Fibroblast of mammary gland (primary cell): Measurements from ENCODE around the gene ACSF2.

ENCODE experiments used
- DNase-seq: peaks from one replicate; pipeline ENCODE4 v3.0.0-alpha.2; 2010; ENCODE audit warnings: low read depth
- H3K4me3 ChIP-seq: 2 replicates; pipeline ENCODE4 v1.5.1; 2011; ENCODE audit warnings: low read depth, mild to moderate bottlenecking, low read length, moderate library complexity; ENCODE audit not compliant: control insufficient read depth
- TF ChIP-seq, protein P1 (sequence below): conservative IDR thresholded peaks from 2 replicates; pipeline ENCODE4 v1.5.1; 2011; ENCODE audit warnings: low read depth, low read length, inconsistent platforms; ENCODE audit not compliant: control insufficient read depth, insufficient read depth

Gene ACSF2, protein sequence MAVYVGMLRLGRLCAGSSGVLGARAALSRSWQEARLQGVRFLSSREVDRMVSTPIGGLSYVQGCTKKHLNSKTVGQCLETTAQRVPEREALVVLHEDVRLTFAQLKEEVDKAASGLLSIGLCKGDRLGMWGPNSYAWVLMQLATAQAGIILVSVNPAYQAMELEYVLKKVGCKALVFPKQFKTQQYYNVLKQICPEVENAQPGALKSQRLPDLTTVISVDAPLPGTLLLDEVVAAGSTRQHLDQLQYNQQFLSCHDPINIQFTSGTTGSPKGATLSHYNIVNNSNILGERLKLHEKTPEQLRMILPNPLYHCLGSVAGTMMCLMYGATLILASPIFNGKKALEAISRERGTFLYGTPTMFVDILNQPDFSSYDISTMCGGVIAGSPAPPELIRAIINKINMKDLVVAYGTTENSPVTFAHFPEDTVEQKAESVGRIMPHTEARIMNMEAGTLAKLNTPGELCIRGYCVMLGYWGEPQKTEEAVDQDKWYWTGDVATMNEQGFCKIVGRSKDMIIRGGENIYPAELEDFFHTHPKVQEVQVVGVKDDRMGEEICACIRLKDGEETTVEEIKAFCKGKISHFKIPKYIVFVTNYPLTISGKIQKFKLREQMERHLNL

DNA sequence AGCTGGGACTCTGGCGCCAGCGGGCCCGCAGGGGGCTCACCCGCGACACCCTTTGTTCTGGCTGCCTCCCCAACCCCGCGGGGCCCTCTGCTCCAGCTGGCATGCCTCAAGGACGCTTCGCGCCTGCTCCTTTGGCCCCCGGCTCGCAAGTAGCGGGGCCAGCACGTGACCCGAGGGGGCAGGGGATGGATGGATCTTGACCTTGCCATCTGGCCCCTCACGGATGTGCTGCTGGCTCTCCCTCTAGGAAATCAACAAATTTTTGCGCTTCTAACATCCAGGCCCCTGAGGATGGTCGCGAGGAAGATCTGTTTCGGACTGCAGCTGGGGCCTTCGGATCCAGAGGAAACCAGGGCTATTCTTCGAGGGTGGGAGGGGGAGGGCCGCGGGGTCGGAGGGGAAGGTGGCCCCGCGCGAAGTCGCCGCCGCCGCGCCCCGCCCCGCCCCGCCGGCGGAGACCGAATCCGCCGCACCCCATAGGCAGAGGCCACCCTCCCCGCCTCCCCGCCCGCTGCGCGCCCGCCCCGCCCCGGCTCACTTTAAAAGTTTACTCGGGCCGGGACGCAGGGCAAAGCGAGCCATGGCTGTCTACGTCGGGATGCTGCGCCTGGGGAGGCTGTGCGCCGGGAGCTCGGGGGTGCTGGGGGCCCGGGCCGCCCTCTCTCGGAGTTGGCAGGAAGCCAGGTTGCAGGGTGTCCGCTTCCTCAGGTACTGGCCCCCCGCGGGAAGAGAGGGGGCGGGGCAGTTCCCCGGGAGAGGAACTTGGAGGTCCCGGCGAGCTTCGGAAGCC, at the start of gene ACSF2:
Gene ACSF2, plus strand, starts transcription at position 537 of the 790 bp plus-strand sequence. Its CDS starts 44 bp downstream, at position 581.
- DNase-seq = peak; percentile 23
- peak within 1 kb of the TSS; percentile 68 for H3K4me3 ChIP-seq
- TF ChIP-seq, protein P1, sequence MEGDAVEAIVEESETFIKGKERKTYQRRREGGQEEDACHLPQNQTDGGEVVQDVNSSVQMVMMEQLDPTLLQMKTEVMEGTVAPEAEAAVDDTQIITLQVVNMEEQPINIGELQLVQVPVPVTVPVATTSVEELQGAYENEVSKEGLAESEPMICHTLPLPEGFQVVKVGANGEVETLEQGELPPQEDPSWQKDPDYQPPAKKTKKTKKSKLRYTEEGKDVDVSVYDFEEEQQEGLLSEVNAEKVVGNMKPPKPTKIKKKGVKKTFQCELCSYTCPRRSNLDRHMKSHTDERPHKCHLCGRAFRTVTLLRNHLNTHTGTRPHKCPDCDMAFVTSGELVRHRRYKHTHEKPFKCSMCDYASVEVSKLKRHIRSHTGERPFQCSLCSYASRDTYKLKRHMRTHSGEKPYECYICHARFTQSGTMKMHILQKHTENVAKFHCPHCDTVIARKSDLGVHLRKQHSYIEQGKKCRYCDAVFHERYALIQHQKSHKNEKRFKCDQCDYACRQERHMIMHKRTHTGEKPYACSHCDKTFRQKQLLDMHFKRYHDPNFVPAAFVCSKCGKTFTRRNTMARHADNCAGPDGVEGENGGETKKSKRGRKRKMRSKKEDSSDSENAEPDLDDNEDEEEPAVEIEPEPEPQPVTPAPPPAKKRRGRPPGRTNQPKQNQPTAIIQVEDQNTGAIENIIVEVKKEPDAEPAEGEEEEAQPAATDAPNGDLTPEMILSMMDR = no peak

DNA sequence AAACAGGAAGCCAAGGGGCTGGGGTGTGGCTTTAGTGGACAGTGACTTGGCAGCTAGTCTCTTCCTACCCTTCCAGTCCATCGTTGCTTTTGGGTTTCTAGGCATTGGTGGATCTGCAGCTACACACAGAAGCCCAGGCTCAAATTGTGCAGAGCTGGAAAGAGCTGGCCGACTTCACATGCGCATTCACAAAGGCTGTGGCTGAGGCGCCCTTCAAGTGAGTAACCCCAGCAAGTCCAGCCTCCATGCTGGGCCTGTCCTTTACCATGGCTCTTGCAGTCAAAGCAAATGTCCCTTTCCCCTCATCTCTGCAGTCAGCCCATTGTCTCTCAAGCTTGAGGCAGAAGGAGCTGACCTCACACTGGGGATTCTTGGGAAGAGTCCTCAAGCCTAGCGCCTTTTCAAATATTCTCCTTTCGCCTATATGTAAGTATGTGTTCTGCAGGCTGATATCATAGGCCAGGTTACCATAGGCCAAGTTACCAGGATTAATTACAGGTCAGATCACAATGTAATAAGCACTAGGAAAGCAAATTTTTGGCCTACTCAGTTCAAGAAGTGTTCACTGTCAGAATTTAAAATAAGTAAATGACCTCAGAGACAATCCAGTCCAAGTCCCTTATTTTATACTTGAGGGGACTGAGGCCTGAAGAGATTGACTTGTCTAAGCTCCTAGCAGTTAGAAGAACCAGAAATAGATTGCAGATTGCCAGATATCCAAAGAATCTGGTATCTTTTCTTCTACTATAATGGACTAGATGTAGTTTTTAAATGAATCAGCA, 46.5 kb upstream of the ACSF2 start:
- H3K4me3 ChIP-seq = no peak overlapping the region
- no peak for DNase-seq

DNA sequence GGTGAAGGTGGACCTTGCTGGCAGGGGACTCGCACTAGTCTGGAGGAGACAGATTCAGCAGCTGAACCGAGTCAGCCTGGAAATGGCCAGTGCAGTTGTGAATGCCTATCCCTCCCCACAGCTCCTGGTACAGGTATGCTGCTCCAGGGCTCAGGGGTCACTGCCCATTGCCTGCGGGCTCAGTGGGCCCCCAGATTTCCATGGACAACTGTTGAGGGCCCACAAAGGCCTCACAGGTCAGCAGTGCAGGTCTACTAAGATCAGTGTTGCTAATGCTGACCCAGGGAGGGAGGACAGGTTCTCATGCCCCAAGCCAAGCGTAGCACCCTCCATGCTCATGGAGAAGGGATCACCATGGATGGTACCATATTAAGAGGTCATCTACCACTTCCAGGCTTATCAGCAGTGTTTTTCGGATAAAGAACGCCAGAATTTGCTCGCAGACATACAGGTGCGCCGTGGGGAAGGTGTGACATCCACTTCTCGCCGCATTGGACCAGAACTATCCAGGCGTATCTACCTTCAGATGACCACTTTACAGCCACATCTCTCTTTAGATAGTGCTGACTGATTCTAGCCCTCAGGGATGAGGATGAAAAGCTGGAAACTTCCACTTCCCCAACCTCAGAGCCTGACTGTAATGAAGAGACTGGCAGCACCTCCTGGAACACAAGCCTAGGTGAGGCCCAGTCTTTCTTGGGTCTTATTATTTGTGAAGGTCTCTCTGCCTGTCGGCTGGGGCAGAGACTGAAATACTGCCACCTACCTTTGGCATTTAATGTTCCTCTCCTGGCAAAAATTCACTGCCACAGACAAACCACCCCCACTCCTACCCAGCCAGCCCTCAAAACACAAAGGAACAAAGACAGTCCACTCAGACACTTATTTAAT, 45.4 kb upstream of the ACSF2 start:
- DNase-seq = no peak
- TF ChIP-seq, protein P1 = peak; percentile 23
- no peak overlapping the region for H3K4me3 ChIP-seq

More for the DNA sequence above, 46.5 kb upstream of the ACSF2 start:
- TF ChIP-seq, protein P1 = no peak

DNA sequence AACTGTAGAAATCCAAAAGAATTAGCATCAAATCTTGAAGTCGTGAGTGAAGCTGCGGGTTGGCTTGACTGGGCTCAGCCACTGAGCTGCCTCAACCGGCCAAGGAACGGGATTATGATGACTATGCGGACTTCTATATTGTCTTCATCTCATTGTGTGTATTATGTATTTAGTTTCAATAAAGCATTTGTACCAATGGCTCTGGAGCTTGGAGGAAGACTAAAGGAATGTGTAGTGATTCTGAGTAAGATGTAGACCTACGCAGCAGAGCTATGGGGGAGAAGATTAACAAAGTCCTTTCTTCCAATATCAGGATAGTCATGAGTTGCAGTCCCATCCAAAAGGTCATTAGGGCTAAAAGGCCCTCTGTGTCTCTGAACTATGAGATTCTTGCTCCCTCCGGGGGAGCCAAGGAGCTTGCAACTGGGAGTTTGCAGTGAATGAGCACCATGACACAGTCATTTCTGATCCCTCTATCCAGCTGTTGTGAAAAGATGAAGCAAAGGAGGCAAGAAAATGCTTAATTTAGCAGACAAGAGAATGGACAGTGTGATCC, 44.7 kb upstream of the ACSF2 start:
- H3K4me3 ChIP-seq = no peak overlapping the region
- TF ChIP-seq, protein P1 = no peak
- no peak for DNase-seq

DNA sequence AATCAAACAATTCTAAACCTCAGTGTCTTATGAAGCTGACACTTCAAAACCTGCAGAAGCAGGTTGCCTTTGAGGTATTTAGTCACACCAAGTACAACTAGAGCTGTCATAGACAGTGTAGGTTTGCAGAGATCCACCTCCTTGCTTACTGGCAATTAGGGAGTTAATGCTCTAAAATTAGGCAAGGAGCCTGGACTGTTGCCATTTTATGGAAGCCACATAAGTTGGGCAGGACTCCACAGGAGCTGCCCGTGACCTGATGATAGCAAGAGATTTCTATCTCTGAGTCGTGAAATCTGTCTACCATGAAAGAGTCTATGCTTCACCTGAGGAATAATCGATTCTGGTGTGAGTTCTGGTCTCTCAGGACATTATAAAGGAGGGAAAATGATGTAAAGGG, 44.1 kb upstream of the ACSF2 start:
- DNase-seq = peak; percentile 42
- no peak overlapping the region for H3K4me3 ChIP-seq
- TF ChIP-seq, protein P1 = no peak
